Prostate gland (tissue), 2 donors: ENCODE results near the gene ZNF792.

Source experiments
- POLR2A ChIP-seq: fragments of 450-650 bp; IDR thresholded peaks from one replicate; pipeline ENCODE4 v1.6.1; 2016; ENCODE audit warnings: antibody characterized with exemption, mild to moderate bottlenecking
- POLR2AphosphoS5 ChIP-seq: sonication (generic); formaldehyde crosslinking; IDR thresholded peaks from one replicate; pipeline ENCODE4 v1.6.1; 2017; ENCODE audit warnings: antibody characterized with exemption
- TF ChIP-seq, protein P1 (sequence below), 4 experiments: fragments of 200-600 bp in 2 of 4; fragments of 450-650 bp in 2 of 4; sonication (generic) in 2 of 4; IDR thresholded peaks; 1 replicate in 3 of 4; 2 replicates in 1 of 4; pipeline ENCODE4 v1.5.1; 2016 to 2019; ENCODE audit warnings: antibody characterized with exemption in 4 of 4, mild to moderate bottlenecking in 2 of 4, moderate library complexity in 2 of 4

DNA sequence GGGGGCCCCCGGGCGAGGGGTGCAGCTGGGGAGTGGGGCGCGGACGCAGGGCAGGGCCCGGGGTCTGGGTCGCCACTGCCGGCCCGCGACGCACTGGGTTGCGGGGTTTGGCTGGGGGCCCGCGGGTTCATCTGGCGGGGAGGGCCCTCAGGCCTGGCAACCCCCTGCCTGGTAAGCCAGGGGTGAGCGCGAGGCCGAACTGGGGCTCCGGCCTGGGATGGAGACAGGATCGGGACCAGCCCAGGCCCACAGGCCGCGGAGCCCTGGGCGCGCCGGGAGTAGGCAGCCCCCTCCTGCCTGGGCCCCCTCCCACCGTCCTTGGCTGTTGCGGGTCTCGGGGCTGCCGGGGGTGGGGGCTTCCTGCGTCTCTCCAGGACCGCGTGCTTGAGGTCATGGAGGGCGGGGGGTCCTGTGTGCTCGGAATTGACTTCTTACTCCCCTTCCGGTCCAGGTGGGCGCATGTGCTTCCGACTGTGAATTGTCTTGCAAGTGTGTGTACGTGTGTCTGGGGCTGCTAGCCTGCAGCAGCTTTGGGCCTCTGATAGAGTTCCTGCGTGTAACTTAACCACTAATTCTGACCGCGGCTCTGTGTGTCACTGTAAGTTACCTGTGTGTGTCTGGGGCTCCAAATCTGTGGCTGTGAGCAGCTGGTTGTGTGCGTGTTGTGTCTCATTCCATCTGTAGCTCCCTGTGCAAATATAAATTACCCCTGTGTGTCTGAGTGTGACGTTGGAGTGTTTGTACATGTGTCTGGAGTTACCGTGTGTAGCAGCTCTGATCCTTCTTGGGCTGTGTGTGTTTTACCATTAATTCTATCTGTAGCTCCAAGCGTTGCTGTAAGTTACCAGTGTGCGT, 36.8 kb upstream of the ZNF792 start:
- TF ChIP-seq, protein P1, sequence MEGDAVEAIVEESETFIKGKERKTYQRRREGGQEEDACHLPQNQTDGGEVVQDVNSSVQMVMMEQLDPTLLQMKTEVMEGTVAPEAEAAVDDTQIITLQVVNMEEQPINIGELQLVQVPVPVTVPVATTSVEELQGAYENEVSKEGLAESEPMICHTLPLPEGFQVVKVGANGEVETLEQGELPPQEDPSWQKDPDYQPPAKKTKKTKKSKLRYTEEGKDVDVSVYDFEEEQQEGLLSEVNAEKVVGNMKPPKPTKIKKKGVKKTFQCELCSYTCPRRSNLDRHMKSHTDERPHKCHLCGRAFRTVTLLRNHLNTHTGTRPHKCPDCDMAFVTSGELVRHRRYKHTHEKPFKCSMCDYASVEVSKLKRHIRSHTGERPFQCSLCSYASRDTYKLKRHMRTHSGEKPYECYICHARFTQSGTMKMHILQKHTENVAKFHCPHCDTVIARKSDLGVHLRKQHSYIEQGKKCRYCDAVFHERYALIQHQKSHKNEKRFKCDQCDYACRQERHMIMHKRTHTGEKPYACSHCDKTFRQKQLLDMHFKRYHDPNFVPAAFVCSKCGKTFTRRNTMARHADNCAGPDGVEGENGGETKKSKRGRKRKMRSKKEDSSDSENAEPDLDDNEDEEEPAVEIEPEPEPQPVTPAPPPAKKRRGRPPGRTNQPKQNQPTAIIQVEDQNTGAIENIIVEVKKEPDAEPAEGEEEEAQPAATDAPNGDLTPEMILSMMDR (IDR thresholded peaks at IDR 0.05) = no peak
- TF ChIP-seq POLR2A (no peak), POLR2AphosphoS5 (no peak)
